ENCODE results near the gene GSTM4.

GRCh38 chr1:109637446-109637845 lies 18.5 kb upstream of the GSTM4 start:
- TF ChIP-seq CTCF (IDR thresholded peaks at IDR 0.05; ENCODE audit: borderline replicate concordance, extremely low read depth, low read length, poor library complexity, severe bottlenecking) (no peak), EZH2 (IDR thresholded peaks at IDR 0.05; ENCODE audit: borderline replicate concordance, low read depth, low read length, severe bottlenecking) (no peak)

All from DND-41 (cell line).